SKM-1 treated with dmso at 0.1 percent for 144 hours (cell line): Measurements from ENCODE around the gene PPRC1.

Experiments
- DNase-seq: peaks from one replicate; lab custom pipeline; 2025; ENCODE audit not compliant: unreplicated experiment; lab: John Stamatoyannopoulos, UW

The PPRC1 gene

DNA sequence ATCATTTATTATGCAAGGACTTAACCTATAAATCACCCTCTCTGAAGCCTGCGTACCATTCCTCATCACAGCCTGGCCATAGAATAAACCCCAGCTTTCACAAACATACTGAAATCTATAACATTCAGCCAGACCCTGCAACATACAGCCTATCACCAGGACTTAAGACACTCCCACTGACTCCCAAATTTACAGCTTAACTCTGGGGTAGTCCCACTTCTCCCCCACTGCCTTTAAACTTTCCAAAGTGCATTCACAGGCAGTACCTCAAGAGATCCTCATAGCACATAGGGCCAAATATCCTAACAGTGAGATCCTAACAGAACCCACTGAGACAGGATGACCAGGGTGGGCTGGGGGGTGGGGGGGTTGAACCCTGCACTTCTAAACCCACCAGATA lies 16.2 kb upstream of the PPRC1 start:
- DNase-seq: no peak

DNA sequence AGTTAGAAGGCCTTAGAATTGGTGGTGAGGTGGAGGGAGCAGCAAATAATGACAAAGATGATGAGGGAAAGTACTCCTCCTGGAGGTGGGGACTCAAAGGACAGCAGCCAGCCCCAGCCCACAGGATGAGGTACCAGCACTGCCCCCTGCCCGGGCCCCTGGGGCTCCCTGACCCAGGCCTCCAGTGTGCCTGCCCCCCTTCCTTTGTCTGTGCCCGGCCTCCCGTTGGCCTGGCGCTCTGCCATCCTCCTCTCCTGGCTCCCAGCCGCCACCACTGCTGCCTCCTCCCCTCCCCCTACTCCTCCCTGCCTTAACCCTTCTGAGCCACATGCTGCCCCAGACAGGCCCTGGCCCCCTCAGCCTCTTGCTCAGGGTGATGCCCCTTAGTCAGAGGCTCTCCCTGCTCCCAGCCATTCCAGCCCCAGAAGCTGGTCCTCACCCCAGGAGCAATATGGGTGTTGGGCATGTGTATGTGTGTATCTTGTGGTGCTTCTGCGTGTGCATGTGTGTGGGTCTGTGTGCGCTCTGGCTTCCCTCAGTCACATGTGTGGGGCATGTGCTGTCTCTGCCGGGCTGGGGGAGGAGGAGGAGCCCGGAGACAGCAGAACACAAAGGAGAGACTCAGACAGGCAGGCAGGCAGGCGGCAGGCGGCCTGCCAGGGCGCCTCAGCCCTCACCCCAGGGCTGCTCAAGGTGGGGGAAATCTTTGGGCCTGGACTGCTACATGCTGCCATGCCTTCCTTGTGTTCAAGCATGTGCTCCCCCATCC lies 15.3 kb upstream of the PPRC1 start:
- DNase-seq: peak; percentile 39

DNA sequence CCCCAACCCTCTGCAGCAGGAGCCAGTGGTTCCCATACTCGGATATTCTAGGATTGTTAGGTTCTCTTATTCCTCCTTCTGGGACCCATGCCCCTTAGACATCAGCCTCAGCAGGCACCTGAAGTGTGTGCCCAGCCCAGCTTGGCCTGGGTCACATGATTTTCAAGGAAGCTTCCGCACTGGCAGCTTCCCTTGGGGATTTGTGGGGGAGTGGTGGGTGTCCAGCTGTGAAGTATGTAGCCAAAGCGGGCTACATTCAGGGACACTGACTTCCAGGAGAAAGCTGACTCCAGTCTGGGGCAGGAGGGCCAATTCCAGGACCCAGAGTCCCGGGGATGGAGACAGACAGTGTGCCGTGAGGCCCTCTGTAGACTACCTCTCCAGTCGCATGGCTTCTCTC lies 14.0 kb upstream of the PPRC1 start:
- DNase-seq: no peak

DNA sequence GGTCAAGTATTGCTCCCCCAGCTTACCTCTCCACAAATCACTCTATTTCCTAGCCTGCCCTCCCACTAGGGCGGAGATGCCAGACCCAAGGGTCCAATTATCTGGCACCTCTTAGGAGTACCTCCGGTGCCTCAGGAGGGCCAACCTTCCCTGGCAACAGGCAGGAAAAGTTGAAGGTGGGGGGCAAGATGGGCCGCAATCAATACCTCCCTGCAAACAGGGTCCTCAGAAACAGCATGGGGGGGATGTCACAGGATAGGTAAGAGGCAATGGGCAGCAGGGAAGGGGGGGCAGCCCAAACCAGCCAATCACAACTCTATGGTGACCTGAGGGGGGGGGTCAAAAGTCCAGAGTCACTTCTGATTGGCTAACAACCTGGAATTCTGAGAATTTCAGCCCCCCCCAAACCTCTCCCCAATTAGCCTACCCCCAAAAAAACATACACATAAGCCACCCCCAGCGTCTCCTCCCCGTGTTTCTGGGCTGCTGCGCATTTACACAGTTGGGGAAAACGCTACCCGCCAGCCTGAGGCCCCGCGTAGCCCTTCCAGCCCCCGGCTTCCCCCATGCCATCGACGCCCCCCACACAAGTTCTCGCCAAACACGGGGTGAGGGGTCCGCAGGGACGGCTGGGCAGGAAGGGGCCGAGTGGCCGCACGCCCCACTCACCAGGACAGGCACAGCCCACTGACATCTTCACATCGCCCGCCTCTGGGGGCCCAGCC lies 13.3 kb upstream of the PPRC1 start:
- DNase-seq: peak; percentile 12

DNA sequence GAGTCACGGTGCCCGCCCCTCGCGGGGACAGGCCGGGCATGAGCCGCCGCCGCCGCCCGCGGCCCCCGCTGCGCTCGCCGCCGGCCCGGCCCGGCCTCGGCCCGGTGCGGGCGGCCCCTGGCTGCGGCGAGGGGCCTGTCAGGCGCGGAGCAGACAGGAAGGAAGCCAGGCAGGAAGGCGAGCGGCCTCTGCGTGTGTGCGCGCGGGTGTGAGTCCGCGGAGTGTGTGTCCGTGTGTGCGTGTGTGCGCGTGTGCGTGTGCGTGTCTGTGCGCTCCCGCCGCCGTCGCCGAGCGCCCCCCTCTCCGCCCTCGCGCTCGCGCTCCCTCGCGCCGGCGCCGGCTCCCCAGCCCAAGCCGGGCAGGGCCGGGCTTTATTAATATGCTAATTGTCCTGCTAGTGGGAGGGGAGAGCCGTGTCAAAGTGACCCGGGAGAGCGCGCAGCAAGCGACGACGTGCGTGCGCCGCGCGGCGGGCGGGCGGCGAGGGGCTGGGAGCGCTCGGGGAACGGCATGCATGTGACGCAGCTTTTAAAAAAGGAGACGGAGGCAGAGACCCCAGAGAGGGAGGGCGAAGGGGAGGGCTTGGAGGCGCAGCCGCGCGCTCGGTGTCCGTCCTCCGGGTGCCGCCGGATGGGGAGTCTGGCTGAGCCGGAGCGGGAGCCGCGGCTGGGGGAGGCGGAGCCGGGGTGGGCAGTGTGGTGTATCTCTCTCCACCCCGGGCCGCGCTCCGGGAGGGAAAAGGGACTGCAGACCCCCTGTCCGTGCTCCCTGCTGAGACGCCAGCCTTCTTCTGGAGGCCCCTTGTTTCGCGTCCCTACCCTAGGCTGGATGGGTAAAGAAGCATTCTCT lies 12.5 kb upstream of the PPRC1 start, which contains the start of gene LDB1:
Gene LDB1 (minus strand): TSS at position 227 of the 849 bp plus-strand sequence. CDS start 258 bp downstream, outside the sequence.
- peak; percentile 80 for DNase-seq

DNA sequence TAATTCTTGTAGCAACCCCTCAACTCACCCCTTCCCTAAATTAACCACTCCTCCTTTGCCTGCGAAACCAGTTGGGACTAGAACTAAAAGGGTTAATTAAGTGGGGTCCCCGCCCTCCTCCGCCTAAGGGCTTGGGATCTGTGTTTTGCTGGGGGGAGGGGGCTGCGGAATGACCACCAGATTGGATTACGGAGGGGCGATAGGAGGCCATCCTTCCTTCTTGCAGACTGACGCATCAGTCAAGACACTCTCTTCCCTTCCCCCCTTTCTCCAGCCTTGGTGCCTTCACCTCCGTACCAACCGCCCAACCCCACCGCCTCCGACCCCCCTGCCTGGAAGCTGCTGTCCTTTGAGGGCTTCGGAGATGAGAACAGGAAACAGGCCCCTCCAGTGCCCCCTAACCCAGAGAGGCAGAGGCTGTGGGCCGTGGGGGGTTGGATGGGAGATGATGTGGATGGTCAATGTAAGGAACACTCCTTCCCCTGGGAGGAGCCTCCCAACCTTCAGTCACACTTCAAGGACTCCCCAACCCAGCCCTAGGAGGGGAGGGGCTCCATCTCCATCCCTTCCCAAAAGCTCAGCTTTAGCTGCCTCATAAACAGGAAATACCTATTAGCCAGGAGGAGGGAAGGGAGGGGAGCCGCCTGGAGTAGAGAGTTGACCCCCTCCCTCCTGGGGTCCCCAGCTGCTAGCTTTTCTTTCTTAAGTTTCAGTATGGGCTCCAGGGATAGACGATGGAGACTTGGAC lies 11.7 kb upstream of the PPRC1 start:
- no peak for DNase-seq

DNA sequence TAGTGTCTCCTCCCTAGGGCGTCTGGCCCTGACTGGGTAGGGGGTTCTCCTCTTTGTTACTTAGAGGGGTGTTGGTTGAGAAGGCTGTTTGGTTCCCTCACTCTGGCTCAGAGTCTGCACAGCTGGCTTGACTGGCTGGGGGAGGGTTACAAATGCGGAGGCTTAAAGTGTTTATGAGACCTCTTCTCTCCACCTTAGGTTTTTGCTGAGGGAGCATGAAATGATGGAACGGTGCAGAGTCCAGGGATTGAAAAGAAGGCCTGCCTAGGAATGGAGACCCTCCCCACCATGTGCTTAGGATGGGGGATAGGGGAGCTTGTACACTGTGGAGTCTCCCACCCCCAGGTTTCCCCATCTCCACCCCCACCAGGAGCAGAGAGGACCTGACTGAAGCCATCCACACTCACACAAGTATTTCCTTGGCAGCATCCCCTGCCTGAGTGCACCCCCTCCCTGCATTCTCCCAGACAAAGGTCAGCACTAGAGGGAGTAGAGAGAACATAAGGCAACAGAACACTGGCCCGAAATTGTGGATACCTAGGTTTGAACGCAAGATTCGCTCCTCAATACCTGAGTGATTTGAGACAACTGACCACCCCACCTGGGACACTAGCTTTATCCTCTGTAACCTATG lies 11.0 kb upstream of the PPRC1 start:
- no peak for DNase-seq

DNA sequence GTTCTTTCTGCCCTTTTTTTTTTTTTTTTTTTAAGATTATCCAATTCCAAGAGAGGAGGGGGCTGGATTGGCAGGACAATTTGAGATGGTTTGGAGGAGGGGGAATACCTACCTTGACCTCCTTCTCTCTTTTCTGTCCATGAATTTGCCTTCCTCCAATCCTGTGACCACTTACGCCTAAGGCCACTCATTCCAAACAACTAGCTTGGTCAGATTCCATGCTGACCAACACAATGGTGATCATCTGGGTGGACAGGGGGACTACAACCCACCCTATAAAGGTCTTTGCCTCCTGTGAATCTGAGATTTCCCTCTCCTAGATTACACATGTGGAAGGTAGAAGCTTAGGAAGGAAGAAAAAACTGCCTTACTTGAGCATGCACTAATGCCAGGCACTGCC lies 10.4 kb upstream of the PPRC1 start:
- no peak for DNase-seq

DNA sequence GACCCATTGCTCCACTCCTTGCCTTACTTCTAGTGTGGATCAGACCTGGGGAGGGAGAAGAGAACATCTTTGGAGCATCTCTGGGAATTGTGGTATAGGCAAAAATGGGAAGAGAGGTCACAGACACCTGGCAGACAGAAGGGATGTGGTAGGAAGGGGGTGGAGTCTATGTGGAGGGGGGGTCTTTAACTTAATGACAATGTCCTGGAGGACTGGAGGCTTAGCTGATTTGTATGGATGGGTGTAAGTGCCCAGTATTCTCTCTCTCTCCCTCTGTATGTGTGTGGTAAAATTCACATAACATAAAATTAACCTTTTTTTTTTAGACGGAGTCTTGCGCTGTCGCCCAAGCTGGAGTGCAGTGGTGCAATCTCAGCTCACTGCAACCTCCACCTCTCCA lies 9.6 kb upstream of the PPRC1 start:
- no peak for DNase-seq

DNA sequence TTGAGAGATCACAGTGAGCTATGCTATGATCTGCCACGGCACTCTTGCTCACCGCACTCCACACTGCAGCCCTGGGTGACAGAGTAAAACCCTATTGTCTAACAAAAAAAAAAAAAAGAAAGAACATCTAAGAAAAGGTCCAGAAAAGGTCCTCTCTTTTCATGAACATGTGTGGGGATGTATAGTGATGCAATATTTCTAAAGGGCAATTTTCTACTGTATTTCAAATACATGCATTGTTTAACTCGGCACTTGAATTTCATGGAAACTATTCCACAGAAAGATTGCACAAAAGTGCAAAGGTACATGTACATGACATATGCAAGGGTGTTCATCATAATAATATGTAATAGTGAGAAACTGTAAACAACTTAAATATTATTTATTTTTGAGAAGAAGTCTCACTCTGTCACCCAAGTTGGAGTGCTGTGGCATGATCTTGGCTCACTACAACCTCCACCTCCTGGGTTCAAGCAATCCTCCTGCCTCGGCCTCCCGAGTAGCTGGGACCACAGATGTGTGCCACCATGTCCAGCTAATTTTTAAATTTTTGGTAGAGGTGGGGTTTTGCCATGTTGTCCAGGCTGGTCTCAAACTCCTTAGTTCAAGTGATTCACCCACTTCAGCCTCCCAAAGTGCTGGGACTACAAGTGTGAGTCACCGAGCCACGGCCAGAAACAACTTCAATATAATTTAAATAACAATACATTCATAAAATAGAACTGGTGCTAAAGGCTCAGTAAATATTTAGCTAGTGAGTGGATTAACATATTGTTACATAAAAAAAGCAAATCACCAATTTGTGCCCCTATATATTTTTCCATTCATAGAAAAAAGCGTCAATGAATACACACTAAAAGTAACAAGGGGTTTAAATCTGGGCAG lies 1.3 kb upstream of the PPRC1 start:
- DNase-seq: no peak

DNA sequence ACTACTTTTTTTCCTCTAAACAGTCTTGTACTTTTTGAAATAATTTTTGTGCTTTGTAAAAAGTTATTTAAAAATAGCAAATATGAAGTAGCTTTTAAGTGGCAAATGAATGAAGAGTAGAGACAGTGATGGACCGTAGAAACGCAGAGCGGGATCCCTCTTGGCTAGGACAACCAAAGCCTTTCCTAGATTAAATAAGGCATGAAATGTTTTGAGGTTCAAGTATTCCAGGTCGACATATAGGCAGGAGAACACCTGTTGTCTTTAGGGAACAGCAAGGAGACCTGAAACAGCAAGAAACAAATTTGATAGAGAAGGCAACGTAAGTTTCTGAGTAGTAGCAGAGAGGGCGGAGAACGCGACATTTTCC lies 662 bp upstream of the PPRC1 start:
- no peak for DNase-seq

DNA sequence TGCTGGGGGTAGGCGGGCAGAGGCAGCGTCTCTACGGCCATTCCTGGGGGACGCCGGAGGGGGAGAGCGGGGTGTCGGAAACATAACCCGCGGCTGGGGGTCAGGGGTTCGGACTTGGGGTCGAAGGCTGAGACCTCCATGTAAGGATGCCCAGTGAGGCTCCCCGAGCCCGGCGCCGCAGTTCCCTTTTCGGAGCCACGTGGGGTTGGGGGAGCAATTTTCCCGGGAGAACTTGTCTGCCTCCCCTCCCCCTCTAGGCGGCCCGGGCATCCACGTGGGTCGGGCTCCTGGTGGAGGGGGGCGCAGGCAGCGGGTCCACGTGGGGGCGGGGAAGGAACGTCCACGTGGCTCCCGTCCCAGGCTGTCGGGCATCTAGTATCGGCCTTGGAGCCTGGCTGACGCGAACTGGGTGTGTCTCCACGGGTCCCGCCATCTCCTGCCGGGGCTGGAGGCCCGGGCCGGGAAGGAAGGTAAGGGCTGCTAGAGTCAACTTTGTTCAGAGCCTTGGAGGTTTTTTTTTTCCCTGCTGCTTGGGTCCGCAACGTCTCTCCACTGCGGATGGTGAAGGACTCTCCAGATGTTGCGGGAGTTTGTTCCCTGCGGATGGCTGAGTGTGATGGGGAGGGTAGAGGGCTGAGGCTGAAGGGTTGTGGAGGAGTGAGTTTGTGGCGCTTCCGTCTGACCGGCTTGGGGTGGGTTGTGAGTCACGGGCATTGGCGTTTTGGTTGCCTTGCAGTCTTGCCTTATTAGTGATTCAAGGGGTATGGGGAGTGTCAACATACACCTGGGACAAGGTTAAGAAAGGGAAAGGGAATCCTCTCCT lies 744 bp downstream of the PPRC1 start:
- DNase-seq: peak; percentile 55

DNA sequence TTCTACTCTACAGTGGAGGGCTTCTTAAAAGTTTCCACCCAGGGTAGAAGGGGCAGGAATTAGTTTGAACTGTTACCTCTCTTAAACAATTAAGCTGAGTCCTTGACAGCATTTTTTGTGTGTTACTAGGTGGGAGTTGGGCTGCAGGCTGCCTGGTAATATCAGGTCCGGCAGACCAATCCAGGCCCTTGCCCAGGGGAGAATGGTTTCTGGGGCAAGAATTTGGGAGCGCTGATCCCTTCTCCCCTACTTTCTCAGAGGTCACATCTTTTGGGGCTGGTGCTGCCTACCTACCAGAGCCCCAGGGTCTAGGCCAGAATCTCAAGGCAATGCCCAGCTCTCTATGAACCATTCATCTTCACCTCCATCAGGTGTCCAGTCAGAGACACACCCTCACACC lies 1.6 kb downstream of the PPRC1 start:
- DNase-seq: no peak

DNA sequence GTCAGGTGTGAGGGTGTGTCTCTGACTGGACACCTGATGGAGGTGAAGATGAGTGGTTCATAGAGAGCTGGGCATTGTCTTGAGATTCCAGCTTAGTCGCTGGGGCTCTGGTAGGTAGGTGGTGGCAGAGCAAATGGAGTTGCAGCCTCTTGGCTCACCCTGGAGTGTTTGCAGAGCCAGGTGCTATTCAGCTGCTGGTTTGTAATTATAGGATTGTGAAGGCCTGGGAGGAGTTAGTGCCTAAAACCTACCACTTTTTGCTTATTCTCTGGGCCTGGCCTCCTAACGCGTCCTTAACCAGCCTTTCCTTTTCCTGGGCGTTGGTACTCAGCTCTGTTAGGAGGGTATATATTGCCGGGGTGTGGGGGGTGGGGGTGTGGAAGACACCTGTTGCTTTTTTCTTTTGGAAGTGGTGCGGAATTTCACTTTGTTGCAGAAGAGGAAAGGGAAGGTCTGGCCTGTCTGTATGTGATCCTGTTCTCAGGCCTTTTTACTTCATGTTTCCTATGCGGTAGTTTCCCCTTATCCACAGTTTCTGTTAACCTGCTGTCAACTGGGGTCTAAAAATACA lies 3.2 kb downstream of the PPRC1 start:
- DNase-seq: no peak

DNA sequence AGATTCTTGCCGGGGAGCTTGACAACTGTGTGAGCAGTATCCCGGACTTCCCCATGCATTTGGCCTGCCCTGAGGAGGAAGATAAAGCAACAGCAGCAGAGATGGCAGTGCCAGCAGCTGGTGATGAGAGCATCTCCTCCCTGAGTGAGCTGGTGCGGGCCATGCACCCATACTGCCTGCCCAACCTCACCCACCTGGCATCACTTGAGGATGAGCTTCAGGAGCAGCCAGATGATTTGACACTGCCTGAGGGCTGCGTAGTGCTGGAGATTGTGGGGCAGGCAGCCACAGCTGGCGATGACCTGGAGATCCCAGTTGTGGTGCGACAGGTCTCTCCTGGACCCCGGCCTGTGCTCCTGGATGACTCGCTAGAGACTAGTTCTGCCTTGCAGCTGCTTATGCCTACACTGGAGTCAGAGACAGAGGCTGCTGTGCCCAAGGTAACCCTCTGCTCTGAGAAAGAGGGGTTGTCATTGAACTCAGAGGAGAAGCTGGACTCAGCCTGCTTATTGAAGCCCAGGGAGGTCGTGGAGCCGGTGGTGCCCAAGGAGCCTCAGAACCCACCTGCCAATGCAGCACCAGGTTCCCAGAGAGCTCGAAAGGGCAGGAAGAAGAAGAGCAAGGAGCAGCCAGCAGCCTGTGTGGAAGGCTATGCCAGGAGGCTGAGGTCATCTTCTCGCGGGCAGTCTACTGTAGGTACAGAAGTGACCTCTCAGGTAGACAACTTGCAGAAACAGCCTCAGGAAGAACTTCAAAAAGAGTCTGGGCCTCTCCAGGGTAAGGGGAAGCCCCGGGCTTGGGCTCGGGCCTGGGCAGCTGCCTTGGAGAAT lies 6.7 kb downstream of the PPRC1 start:
- no peak for DNase-seq

DNA sequence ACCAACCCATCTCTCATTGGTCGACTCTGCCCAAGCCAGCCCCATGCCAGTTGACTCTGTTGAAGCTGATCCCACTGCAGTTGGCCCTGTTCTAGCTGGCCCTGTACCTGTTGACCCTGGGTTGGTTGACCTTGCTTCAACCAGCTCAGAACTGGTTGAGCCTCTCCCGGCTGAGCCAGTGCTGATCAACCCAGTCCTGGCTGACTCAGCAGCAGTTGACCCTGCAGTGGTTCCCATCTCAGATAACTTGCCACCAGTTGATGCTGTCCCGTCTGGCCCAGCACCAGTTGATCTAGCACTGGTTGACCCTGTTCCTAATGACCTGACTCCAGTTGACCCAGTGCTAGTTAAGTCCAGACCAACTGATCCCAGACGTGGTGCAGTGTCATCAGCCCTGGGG lies 7.4 kb downstream of the PPRC1 start:
- DNase-seq: no peak

DNA sequence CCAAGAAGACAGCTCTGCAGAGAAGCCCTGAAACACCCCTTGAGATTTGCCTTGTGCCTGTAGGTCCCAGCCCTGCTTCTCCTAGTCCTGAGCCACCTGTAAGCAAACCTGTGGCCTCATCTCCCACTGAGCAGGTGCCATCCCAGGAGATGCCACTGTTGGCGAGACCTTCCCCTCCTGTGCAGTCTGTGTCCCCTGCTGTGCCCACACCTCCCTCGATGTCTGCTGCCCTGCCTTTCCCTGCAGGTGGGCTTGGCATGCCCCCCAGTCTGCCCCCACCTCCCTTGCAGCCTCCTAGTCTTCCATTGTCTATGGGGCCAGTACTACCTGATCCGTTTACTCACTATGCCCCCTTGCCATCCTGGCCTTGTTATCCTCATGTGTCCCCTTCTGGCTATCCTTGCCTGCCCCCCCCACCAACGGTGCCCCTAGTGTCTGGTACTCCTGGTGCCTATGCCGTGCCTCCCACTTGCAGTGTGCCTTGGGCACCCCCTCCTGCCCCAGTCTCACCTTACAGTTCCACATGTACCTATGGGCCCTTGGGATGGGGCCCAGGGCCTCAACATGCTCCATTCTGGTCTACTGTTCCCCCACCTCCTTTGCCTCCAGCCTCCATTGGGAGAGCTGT lies 8.2 kb downstream of the PPRC1 start:
- DNase-seq: no peak
